ENCODE data around the gene CEACAM4. TPM values are rescaled to one million over a fixed set of nuclear protein-coding genes. Genes with fewer than 3 reads are reported as not detected.

The CEACAM4 gene
- polyA plus RNA-seq, 1 donor (not counting 4 experiments of a cell fraction or from before 2014, with no cell fraction given): not detected

GRCh38 chr19:41569481-41570150 lies 57.3 kb downstream of the CEACAM4 start:
- H3K4me2 ChIP-seq (ENCODE audit: control insufficient read depth, extremely low read depth, insufficient read depth, low read depth, low read length): no peak overlapping the region
- H3K36me3 ChIP-seq (ENCODE audit: control insufficient read depth in 2 of 2, extremely low read depth in 1 of 2, insufficient read depth in 2 of 2, low read length in 2 of 2): no peaks in the 10 kb centered on the region
- peaks cover 34% of the 10 kb centered on the region for H3K27me3 ChIP-seq (ENCODE audit: control insufficient read depth, extremely low read depth, insufficient read depth, low read length)
- H4K20me1 ChIP-seq (ENCODE audit: control insufficient read depth, extremely low read depth, insufficient read depth, low read length): no peaks in the 10 kb centered on the region
- dilution Hi-C loops (cut with MboI; ENCODE audit: extremely low pct_ligation_motif_present, low sequenced_read_pairs): no loop called here
- no peaks in the 10 kb centered on the region for H3K9me1 ChIP-seq (ENCODE audit: control insufficient read depth, extremely low read depth, insufficient read depth, low read length)
- no peaks in the 10 kb centered on the region for H3K4me1 ChIP-seq (ENCODE audit: control insufficient read depth, extremely low read depth, insufficient read depth, low read length)
- TF ChIP-seq CTCF (optimal IDR thresholded peaks at IDR 0.05 in 1 of 3, IDR thresholded peaks at IDR 0.05 in 1 of 3, conservative IDR thresholded peaks at IDR 0.05 in 1 of 3; ENCODE audit: extremely low read depth in 1 of 3, insufficient read depth in 2 of 3, low read length in 3 of 3) (no peak), EZH2 (IDR thresholded peaks at IDR 0.05; ENCODE audit: low read length) (no peak)
- H2AFZ ChIP-seq (ENCODE audit: control insufficient read depth, low read length): no peak overlapping the region
- no peak overlapping the region for H3K4me3 ChIP-seq (ENCODE audit: control insufficient read depth in 2 of 3, extremely low read depth in 1 of 3, insufficient read depth in 2 of 3, low read depth in 1 of 3, low read length in 3 of 3)
- H3K79me2 ChIP-seq (ENCODE audit: control insufficient read depth, insufficient read depth, low read length): no peaks in the 10 kb centered on the region
- H3K9ac ChIP-seq (ENCODE audit: control insufficient read depth, extremely low read depth, insufficient read depth, low read length): no peak overlapping the region
- DNase-seq (ENCODE audit: low read depth, low spot score) (no peak), FAIRE-seq (no peak)
- H3K9me3 ChIP-seq (ENCODE audit: control insufficient read depth, low read depth, low read length): no peaks in the 10 kb centered on the region
- H3K27ac ChIP-seq (ENCODE audit: control insufficient read depth, insufficient read depth, low read length): no peak overlapping the region

Small RNA genes lying within 50 kb of the gene (small RNA-seq; reads per million reads assigned to genes)
- 0 reads per million in 3 experiments for gene AC243960.4 (ENCODE audit: insufficient read length in 3 of 3, low read depth in 3 of 3, low replicate concordance in 1 of 3)

Other genes with a start within 250 kb of the CEACAM4 start
- 12.5 to 18.2 TPM (median 14.7 TPM) in 3 replicates for gene EXOSC5, start 229.7 kb downstream of the CEACAM4 start, polyA plus RNA-seq
- gene BCKDHA, start 229.3 kb downstream of the CEACAM4 start, polyA plus RNA-seq: 7.5 to 13.3 TPM (median 8.3 TPM) in 3 replicates
- 0.45 to 1.8 TPM (median 0.97 TPM) in 3 replicates for gene B3GNT8, start 199.7 kb downstream of the CEACAM4 start, polyA plus RNA-seq
- 45.3 to 64.0 TPM (median 45.6 TPM) in 3 replicates for gene DMAC2, start 187.2 kb downstream of the CEACAM4 start, polyA plus RNA-seq
- not detected in 3 replicates for gene ERICH4, start 183.9 kb downstream of the CEACAM4 start, polyA plus RNA-seq
- gene CEACAM21, start 50.9 kb downstream of the CEACAM4 start, polyA plus RNA-seq: not detected in 3 replicates
- gene CEACAM7, start 61.2 kb upstream of the CEACAM4 start, polyA plus RNA-seq: not detected in 3 replicates
- gene CEACAM5, start 81.6 kb upstream of the CEACAM4 start, polyA plus RNA-seq: 0.03 TPM in 1 of 3 replicates, not detected in the others
- 0.28 to 1.2 TPM (median 1.00 TPM) in 3 replicates for gene CEACAM6, start 128.5 kb upstream of the CEACAM4 start, polyA plus RNA-seq
- gene CEACAM3, start 169.5 kb upstream of the CEACAM4 start, polyA plus RNA-seq: not detected in 3 replicates
- gene LYPD4, start 217.6 kb upstream of the CEACAM4 start, polyA plus RNA-seq: not detected in 3 replicates
- not detected in 3 replicates for gene DMRTC2, start 218.0 kb upstream of the CEACAM4 start, polyA plus RNA-seq
- 2,269 to 3,039 TPM (median 2,290 TPM) in 3 replicates for gene RPS19, start 233.2 kb upstream of the CEACAM4 start, polyA plus RNA-seq

All from keratinocyte (primary cell).